Measurements from ENCODE around the gene NEK4. TPM values are rescaled to one million over a fixed set of nuclear protein-coding genes. Genes with fewer than 3 reads are reported as not detected.
A peak's percentile ranks its signal among the peaks of the same experiment; 100 is the strongest.

Gene NEK4
- total RNA-seq, 1 experiment from 2014 or later, result 36.2 TPM

GRCh38 chr3:52712291-52713212 lies 58.2 kb downstream of the NEK4 start:
- ATAC-seq, result peak; percentile 52; the same call in 1 of the 2 replicates
- H3K4me2 ChIP-seq (ENCODE audit: low read length), result no peak overlapping the region

More at GRCh38 chr3:52712291-52713212, 58.2 kb downstream of the NEK4 start:
- no TSS peak for BruUV-seq (replicated peaks)
- Histone ChIP-seq H3K4me3 (replicated peaks in 1 of 2; ENCODE audit: low read depth in 1 of 2, low read length in 2 of 2) (no peak overlapping the region), H3K36me3 (ENCODE audit: control insufficient read depth in 1 of 2, insufficient read depth in 2 of 2, low read length in 2 of 2) (peaks cover 6 to 10% of the 10 kb centered on the region in 2 experiments; a peak in 3 of 4 replicates), H3K9ac (ENCODE audit: low read length) (no peak overlapping the region), H3K9me3 (ENCODE audit: control insufficient read depth in 1 of 2, insufficient read depth in 1 of 2, low read depth in 1 of 2, low read length in 2 of 2) (no peaks in the 10 kb centered on the region), H2AFZ (ENCODE audit: low read depth, low read length, poor library complexity, severe bottlenecking) (no peak overlapping the region), H3K27me3 (ENCODE audit: insufficient read depth, low read length) (no peaks in the 10 kb centered on the region), H3K4me1 (ENCODE audit: control insufficient read depth in 1 of 2, insufficient read depth in 2 of 2, low read length in 2 of 2) (peaks cover 0 to under 1% of the 10 kb centered on the region in 2 experiments; a peak in 1 of 4 replicates), H3K27ac (ENCODE audit: low read depth, low read length) (no peak overlapping the region), H3K9me2 (ENCODE audit: insufficient read depth) (no peaks in the 10 kb centered on the region), H4K20me1 (ENCODE audit: insufficient read depth) (no peaks in the 10 kb centered on the region), H3K79me2 (ENCODE audit: insufficient read depth, low read length) (peaks cover 12% of the 10 kb centered on the region)
- CTCF ChIA-PET, result no interaction called here
- RAD21 ChIA-PET (ENCODE audit: low non-redundant PET in 1 of 2, low total read pairs in 2 of 2, uncharacterized antibody in 2 of 2, unreplicated experiment in 2 of 2), result no interaction called here
- intact Hi-C loops (cut with micrococcal nuclease), result no loop called here
- no peak for DNase-seq (ENCODE audit: low read depth, low spot score)
- no peak for TF ChIP-seq ELF1 (IDR thresholded peaks at IDR 0.05; ENCODE audit: borderline replicate concordance, low read depth)
- no peak for TF ChIP-seq ZFX (IDR thresholded peaks at IDR 0.05)
- TF ChIP-seq EGR1 (IDR thresholded peaks at IDR 0.05; ENCODE audit: low read depth), result no peak
- TF ChIP-seq ATF3 (IDR thresholded peaks at IDR 0.05), result no peak
- TF ChIP-seq CEBPB (IDR thresholded peaks at IDR 0.05; ENCODE audit: low read depth), result no peak
- TF ChIP-seq MAX (IDR thresholded peaks at IDR 0.05), result no peak
- no peak for TF ChIP-seq ZBTB33 (IDR thresholded peaks at IDR 0.05; ENCODE audit: extremely low read depth, insufficient replicate concordance, low read length)
- no peak for TF ChIP-seq SP1 (IDR thresholded peaks at IDR 0.05; ENCODE audit: low read depth)
- POLR2A ChIA-PET, result no interaction called here
